Dermis microvascular lymphatic vessel endothelial cell (primary cell): ENCODE results near the gene CBX4. TPM values are rescaled to one million over a fixed set of nuclear protein-coding genes. Genes with fewer than 3 reads are reported as not detected.

ENCODE experiments used
- DNase-seq, 2 donors: peaks; one replicate each; pipeline versions ENCODE4 v3.0.0 to v3.0.0-alpha.2; 2010; ENCODE audit warnings: low read depth in 2 of 2
- total RNA-seq: library from RNA; depleted of rRNA; stranded (reverse); fragments of >200 nt; gene quantifications from 2 replicates; pipeline ENCODE4 v1.2.1, GENCODE V29; 2014

CBX4 gene
- total RNA-seq, 1 donor from 2014 or later = 9.0 TPM

DNA sequence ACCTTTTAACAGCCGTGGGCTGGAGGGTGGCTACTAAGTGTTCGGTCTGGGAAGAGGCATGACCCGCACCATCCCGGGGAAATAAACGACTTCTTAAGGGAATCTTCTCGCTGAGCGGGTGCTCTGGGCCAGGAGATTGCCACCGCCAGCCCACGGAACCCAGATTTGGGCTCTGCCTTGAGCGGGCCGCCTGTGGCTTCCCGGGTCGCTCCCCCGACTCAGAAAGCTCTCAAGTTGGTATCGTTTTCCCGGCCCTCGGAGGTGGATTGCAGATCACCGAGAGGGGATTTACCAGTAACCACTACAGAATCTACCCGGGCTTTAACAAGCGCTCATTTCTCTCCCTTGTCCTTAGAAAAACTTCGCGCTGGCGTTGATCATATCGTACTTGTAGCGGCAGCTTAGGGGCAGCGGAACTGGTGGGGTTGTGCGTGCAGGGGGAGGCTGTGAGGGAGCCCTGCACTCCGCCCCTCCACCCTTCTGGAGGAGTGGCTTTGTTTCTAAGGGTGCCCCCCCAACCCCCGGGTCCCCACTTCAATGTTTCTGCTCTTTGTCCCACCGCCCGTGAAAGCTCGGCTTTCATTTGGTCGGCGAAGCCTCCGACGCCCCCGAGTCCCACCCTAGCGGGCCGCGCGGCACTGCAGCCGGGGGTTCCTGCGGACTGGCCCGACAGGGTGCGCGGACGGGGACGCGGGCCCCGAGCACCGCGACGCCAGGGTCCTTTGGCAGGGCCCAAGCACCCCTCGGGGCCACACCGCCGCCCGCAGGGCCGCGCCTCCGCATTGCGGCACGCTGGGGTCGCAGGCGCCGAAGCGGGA lies 3.6 kb upstream of the CBX4 start:
- DNase-seq = no peak

DNA sequence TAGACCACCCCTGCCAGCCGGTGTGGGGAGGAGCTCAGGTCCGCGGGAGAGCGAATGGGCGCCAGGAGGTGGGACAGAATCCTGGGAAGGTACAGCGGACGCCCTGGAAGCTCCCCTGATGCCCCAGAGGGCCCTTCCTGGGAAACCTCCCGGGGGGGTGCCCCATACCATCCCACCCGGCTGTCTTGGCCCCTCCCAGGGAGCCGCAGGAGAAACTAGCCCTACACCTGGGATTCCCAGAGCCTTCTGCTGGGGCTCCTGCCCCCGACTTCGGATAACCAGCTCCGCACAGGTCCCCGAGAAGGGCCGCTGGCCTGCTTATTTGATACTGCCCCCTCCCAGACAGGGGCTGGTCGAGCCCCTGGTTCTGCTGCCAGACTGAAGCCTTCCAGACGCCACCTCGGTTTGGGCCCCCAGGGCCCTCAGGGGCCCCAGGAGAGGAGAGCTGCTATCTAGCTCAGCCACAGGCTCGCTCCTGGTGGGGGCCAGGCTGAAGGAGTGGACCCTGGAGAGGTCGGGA lies 3.0 kb upstream of the CBX4 start:
- DNase-seq = no peak

DNA sequence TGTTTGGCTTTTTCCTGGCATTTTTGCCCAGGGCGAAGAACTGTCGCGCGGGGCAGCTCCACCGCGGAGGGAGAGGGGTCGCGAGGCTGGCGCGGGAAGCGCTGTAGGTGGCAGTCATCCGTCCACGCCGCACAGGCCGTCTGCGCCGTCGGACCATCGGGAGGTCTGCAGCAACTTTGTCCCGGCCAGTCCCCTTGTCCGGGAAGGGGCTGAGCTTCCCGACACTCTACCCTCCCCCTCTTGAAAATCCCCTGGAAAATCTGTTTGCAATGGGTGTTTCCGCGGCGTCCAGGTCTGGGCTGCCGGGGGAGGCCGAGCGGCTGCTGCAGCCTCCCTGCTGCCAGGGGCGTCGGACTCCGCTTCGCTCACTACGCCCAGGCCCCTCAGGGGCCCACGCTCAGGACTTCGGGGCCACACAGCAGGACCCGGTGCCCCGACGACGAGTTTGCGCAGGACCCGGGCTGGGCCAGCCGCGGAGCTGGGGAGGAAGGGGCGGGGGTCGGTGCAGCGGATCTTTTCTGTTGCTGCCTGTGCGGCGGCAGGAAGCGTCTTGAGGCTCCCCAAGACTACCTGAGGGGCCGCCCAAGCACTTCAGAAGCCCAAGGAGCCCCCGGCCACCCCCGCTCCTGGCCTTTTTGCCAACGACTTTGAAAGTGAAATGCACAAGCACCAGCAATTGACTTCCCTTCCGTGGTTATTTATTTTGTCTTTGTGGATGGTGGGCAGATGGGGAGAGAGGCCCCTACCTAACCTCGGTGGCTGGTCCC lies 2.3 kb upstream of the CBX4 start:
- DNase-seq = no peak

DNA sequence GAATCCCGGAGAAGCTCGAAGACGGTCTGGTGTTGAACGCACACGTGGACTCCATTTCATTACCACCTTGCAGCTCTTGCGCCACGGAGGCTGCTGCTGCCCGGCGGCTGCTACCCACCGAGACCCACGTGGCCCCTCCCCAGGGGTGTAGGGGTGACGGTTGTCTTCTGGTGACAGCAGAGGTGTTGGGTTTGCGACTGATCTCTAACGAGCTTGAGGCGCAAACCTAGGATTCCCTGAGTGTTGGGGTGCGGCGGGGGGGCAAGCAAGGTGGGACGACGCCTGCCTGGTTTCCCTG lies 1.7 kb upstream of the CBX4 start:
- DNase-seq = no peak

DNA sequence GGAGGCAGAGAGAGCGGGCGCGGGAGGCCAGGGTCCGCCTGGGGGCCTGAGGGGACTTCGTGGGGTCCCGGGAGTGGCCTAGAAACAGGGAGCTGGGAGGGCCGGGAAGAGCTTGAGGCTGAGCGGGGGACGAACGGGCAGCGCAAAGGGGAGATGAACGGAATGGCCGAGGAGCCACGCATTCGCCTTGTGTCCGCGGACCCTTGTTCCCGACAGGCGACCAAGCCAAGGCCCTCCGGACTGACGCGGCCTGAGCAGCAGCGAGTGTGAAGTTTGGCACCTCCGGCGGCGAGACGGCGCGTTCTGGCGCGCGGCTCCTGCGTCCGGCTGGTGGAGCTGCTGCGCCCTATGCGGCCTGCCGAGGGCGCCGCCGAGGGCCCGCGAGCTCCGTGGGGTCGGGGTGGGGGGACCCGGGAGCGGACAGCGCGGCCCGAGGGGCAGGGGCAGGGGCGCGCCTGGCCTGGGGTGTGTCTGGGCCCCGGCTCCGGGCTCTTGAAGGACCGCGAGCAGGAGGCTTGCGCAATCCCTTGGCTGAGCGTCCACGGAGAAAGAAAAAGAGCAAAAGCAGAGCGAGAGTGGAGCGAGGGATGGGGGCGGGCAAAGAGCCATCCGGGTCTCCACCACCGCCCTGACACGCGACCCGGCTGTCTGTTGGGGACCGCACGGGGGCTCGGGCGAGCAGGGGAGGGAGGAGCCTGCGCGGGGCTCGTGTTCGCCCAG lies 1.2 kb upstream of the CBX4 start:
- peak in 1 of 2 donors; percentile 59 for DNase-seq

DNA sequence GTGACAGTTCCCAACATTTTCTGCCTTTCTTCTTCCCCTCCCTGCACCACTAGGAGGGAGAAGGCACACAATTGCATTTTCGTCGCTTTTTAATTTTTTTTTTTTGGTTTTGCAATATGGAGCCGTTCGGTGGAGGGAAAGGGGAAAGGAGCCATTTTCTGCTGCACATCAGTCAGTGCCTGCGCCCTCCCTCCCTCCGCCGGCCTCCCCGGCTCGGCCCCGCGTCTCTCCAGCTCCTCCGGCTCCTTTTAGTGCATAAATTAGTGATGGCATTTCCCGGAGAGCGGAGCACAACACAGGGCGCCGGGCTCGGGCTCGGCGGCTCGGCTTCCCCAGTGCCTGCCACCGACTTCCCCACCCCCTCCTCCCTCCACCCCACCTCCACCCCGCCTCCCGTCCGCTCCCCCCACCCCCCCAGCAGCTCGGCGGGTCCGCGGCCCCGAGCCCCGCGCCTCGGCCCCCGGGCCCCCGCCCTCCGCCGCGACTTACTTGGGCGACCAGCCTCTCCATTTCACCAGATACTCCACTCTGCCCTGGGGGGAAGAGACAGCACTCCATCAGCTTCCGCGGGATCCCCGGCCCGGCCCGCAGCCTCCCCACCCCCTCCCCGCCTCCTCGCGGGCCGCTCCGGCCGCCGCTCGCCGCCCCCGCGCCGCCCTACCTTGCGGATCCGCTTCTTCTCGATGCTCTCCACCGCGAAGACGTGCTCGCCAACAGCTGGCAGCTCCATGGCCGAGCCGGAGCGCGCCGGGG lies 542 bp downstream of the CBX4 start:
- DNase-seq = peak in 1 of 2 donors; percentile 60

DNA sequence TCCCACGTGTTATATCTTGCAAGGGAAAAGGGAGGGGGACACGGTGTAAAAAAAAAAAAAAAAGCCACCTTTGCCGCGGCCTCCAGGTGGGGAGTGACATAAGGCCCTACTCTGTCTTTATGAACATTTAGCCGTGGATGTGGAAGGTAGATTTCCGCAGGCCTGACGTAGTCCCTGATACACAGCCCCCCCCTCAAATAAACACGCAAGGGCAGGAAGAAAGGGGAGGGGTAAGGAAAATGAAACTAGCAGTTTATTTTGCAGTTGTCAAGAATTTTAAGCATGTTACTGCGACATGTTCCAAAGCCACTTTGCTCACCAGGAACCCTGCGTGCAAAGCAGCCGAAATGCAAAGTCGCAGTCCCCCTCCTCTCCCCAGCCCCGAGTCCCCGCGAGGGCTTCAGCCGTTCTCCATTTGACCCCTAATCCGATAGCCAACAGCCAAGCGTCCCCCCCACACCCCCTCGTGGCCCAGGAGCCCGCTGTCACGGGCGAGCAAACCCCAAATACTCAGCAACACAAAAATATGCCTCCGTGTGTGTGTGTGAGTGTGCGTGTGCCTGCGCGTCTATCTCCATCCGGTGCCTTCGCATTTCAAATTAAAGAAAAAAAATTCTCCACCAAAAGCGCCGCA lies 1.2 kb downstream of the CBX4 start:
- DNase-seq = no peak

DNA sequence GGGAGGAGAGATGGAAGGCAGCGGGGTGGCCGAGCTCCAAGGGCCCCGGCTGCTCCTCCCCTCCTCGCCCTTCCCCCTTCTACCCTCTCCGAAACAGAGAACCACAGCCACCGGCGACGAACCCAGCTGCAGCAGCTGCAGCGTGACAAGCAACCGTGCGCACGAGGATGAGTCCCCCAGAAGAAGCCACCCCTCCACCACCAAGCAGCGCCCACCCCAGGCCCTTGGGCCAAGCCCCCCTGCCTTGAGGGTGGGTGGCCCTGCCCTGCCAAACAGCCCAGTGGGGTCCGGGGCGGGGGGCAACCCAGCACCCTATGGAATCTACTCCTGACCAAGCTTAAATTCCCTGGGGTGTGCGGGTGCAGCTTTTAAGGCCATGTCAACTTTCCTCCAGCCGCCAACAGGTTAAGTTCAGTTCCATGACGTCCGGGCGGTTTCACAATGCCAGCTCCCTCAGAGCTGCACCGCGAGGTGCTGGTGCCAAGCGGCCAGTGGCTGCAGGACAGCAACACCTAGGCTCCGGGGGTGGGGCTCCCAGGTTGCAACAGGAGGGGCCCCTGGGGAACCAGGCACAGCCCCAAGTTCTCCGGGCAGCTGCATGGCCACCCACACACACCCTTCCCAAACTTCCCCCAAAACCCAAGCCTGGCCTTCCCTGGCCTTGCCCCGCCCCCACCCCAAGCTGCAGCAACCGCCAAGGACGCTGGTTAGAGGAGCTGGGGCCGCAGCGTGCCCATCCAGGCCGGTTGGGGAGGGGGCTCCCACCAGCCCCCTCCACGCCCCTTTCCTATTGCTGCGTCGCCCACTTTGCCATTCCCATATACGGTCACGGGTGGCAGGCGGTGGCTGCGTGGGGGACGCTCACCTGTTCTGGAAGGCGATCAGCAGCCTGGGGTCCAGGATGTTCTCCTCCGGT lies 2.0 kb downstream of the CBX4 start:
- DNase-seq = peak; percentile 34 to 63

DNA sequence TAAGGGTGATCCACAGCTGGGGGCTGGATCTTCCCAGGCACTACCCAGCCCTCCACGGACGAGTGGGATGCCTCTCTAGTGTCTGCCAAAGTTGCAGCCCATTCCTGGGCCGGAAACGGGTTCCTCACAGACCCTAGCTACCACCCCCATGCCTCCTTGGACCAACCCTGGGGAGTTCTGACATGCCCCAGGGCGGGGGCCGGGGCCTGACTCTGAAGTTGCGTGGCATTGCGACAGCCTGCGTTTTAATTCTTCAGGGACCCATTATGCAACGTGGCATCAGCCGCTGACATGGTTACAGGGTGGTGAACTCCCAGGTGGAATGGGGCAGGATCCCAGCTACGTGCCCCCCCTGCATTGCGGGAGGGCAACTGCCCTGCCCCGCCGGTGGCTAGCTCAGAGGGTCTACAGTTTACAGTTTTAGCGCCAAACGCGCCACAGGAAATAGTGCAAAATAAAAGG lies 2.7 kb downstream of the CBX4 start:
- no peak for DNase-seq

DNA sequence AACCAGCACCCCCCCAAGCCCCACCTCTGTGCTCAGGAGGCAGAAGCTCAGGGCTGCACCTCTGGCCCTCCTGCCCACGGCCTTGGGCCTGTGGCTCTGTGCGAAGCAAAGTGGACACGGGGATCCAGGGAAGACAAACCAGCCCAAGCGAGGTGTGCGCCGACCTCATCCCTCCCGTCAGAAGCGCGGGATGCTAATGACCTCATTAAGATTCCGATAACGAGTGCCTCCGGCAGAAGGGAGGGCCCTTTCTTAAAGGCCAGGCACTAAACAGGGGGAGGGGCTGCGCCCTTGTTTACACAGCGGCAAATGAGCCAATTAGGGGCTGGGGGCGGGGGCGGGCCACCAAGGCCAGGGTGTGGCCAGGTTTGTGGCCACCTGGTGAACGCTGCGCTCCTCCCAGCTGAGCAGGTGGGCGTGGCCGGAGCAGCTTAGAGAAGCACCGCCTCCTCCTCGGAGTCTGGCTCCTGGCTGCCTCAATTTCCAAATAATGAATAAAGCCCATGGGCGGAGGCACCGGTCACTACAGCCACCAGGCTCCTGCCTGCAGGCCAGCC lies 3.2 kb downstream of the CBX4 start:
- no peak for DNase-seq

DNA sequence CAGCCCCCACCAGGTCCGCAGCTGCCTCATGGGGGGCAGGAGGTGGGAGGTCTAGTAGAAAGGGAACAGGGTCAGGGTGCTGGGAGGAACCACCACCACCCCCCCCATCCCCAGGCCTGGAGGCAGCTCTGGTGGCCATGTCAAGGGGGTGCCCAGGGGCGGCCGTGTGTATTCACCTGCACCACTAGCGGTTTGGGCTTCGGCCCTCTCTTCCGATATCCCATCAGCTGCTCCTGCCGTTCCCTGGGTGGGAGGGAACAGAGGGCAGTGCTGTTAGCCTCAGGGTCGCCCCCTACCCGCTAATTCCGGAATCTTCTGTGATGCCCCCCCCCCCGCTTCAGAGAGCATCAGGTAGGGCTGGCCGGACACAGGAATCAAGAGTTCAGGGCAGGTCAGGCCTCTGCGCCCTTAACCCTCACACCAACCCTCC lies 3.8 kb downstream of the CBX4 start:
- no peak for DNase-seq

DNA sequence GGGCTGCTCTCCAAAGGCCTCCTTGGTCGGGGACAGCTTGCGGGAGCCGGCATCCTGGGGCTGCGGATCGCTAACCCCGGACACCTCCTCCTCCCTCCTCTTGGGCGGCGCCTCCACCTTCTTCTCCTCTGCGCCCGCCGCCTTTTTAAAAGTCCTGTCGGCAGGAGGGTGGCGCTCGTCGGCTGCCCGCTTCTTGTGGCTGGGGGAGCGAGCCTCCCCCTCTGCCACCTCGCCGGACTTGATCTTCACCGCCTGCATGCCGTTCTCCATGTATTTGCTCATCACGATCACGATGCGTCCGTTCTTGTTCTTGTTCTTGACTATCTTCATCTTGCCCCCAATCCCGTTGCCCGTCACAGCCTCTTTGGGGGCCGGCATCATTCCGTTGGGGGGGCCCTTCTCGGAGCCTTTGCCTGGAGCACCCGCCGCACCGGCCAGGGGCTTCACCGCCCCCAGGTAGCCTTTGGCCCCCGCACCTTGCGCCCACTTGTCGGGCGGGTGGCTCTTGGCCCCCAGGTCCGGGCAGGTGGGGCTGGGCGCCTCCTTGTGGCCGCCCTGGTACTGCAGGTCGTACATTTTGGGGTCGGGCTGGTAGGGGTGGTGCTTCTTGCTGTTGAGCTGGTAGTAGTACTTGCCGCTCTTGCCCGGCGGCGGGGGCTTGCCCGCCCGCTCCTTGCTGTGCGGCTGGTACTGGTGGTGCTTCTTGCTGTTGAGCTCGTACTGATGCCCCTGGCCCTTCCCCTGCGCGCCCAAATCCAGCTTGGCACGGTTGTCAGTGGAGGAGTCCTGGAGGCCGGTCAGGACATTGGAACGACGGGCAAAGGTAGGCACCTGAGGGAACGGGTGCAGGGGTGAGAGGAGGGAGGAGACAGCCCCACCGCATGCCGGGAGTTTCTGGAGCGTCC lies 4.4 kb downstream of the CBX4 start:
- peak in 1 of 2 donors; percentile 35 for DNase-seq

DNA sequence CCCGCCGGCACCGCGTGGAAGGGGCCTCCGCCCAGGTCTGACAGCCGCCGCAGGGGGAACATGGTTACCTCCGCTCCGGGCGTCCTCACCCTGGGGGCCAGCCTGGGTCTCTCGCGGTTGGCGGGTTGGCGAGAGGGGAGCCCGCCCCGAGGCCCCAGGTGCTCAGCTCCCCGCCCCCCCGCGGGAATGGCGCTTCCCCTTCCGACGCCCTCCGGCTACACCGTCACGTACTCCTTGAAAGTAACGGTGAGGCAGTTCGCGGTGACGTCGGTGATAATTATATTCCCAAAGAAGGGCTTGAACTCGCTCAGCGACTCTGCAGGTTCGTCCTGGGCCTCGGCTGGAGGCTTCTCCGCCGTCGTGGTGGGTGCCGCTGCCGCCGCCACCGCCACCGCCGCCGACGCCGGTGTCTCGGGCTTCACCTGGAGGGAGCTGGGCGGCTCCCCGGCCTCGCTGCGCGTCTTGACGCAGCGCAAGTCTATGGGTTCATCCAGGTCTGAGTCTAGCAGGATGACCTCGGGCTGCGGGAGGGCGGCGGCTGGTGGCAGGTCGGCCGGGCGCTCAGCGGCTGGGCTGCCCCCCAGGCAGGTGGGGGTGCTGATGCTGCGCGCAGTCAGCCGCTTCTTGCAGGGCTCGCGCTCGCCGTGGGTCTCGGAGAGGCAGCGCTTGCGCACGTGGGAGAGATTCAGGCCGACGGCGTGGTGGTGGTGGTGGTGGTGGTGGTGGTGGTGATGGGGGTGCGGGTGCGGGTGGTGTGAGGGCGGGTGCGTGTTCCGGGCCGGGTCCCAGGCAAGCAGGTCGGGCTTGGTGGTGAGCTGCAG lies 5.3 kb downstream of the CBX4 start:
- no peak for DNase-seq

DNA sequence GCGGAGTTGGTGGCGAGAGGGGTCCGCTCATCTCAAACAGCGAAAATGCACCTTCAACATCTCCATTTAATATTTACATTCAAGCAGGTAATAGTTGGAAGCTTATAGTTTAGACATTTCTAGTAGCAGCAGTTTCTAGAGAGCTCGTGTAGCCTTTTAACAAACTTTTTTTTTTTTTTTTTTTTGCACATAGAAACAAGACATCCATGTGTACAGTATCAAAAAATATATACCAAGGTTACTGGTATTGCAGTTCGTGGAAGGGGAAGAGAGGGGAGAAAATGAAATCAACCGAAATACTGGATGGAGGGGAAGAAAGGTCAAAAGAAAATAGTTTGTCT lies 6.2 kb downstream of the CBX4 start:
- DNase-seq = no peak

DNA sequence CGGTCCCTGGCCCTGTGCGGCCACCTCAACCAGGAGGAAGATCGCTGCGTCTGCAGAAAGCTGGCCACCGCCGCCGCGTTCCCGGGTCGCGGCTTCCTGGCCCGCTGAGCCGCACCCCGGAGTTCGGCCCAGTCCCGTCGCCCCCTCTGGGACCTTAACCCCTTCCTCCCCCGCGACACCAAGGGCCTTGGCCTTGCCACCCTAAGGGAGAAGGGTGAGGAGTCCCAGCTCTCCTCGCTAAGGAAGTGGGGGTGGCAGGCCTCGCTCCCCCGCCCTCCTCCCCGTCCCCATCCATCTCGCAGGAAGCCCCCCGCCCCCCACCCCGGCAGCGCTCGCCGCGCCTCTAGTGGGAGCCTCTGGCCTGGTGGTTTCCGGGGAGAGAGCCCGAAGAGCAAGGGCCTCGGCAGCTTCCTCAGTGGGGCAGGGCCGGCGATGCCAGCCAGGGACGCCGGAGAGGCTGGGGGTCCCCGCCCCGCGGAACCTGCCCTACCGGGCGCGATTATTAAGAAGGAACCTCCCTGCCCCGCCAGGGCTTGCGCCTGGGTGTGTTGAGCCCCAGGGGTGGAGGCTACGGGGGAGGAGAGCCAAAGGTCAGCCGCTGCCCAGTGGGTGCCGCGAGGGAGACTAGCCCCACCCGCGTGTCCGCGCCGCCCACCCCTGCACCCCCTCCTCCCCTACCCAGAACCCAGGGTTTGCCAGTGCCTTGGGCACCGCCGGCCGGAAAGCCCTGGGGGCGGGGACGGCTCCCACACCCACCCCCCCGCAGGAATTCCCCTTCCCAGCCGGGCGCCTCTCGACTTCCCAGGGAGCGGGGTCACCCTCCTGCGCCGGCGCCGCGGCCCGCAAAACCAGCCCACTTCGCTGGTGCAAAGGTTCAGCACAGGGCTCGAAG lies 6.8 kb downstream of the CBX4 start:
- DNase-seq = no peak
